ENCODE results near the gene MPZL1. TPM values are rescaled to one million over a fixed set of nuclear protein-coding genes. Genes with fewer than 3 reads are reported as not detected.

Gene MPZL1
- total and polyA plus RNA-seq, 3 donors from 2014 or later, result 148 to 160 (median 154) TPM

- no peak for DNase-seq
- intact Hi-C loops (cut with DNase I; ENCODE audit: low total_unique reads), result no loop called here
- Histone ChIP-seq H3K27ac (no peak overlapping the region), H3K36me3 (ENCODE audit: low read depth, missing control alignments) (no peaks in the 10 kb centered on the region), H3K9me3 (no peaks in the 10 kb centered on the region), H3K4me1 (no peaks in the 10 kb centered on the region), H3K27me3 (no peaks in the 10 kb centered on the region), H3K4me3 (no peak overlapping the region)
- TF ChIP-seq CTCF (IDR thresholded peaks at IDR 0.05) (no peak), POLR2A (IDR thresholded peaks at IDR 0.05) (no peak)
These were observed 112.1 kb downstream of the MPZL1 start for GRCh38 chr1:167833904-167834303.

GRCh38 chr1:167836197-167836596 lies 114.4 kb downstream of the MPZL1 start:
- no peak for TF ChIP-seq POLR2A (IDR thresholded peaks at IDR 0.05)
- no peak for TF ChIP-seq CTCF (IDR thresholded peaks at IDR 0.05)
- WGBS, 2 donors, result 69 to 88% methylated on average over 4 of the region's 4 CpGs
- Histone ChIP-seq H3K9me3 (no peaks in the 10 kb centered on the region), H3K27ac (no peak overlapping the region), H3K4me3 (no peak overlapping the region), H3K4me1 (no peaks in the 10 kb centered on the region), H3K36me3 (ENCODE audit: low read depth, missing control alignments) (no peaks in the 10 kb centered on the region), H3K27me3 (no peaks in the 10 kb centered on the region)
- intact Hi-C loops (cut with DNase I; ENCODE audit: low total_unique reads), result no loop called here
- DNase-seq, result no peak

GRCh38 chr1:167837326-167837725 lies 115.5 kb downstream of the MPZL1 start:
- DNase-seq, result no peak
- WGBS, 2 donors, result 47 to 74% methylated on average over 2 of the region's 2 CpGs
- Histone ChIP-seq H3K27me3 (no peaks in the 10 kb centered on the region), H3K9me3 (no peaks in the 10 kb centered on the region), H3K4me3 (no peak overlapping the region), H3K4me1 (no peaks in the 10 kb centered on the region), H3K27ac (no peak overlapping the region), H3K36me3 (ENCODE audit: low read depth, missing control alignments) (no peaks in the 10 kb centered on the region)
- intact Hi-C loops (cut with DNase I; ENCODE audit: low total_unique reads), result no loop called here
- TF ChIP-seq CTCF (IDR thresholded peaks at IDR 0.05), result no peak
- TF ChIP-seq POLR2A (IDR thresholded peaks at IDR 0.05), result no peak

GRCh38 chr1:167839009-167839408 lies 117.2 kb downstream of the MPZL1 start:
- no peak for DNase-seq
- Histone ChIP-seq H3K9me3 (no peaks in the 10 kb centered on the region), H3K4me3 (no peak overlapping the region), H3K4me1 (no peaks in the 10 kb centered on the region), H3K27me3 (no peaks in the 10 kb centered on the region), H3K27ac (no peak overlapping the region), H3K36me3 (ENCODE audit: low read depth, missing control alignments) (no peaks in the 10 kb centered on the region)
- intact Hi-C loops (cut with DNase I; ENCODE audit: low total_unique reads), result no loop called here
- 92% methylated on average over 2 of the region's 2 CpGs for whole genome bisulfite sequencing, 2 donors
- TF ChIP-seq CTCF (IDR thresholded peaks at IDR 0.05) (no peak), POLR2A (IDR thresholded peaks at IDR 0.05) (no peak)

Other genes with a start within 250 kb of the MPZL1 start
- gene CD247, start 203.5 kb upstream of the MPZL1 start, total RNA-seq, result 1 to 10 TPM in 1 of 2 donors, under 1 TPM in 1; 0.47 to 1.1 TPM
- gene CD247, start 203.5 kb upstream of the MPZL1 start, polyA plus RNA-seq (ENCODE audit: insufficient read depth, low read depth, low replicate concordance), result 2.5 TPM
- gene CREG1, start 168.2 kb upstream of the MPZL1 start, total RNA-seq, result 100 to 1,000 TPM; 181 to 215 TPM
- gene CREG1, start 168.2 kb upstream of the MPZL1 start, polyA plus RNA-seq (ENCODE audit: insufficient read depth, low read depth, low replicate concordance), result 82.4 TPM
- gene RCSD1, start 91.8 kb upstream of the MPZL1 start, total RNA-seq, result 10 to 100 TPM; 13.8 to 24.7 TPM
- 14.1 TPM for gene RCSD1, start 91.8 kb upstream of the MPZL1 start, polyA plus RNA-seq (ENCODE audit: insufficient read depth, low read depth, low replicate concordance)
- gene ADCY10, start 192.2 kb downstream of the MPZL1 start, total RNA-seq, result 10 to 100 TPM in 1 of 2 donors, 1 to 10 TPM in 1; 9.4 to 24.6 TPM
- 49.7 TPM for gene ADCY10, start 192.2 kb downstream of the MPZL1 start, polyA plus RNA-seq (ENCODE audit: insufficient read depth, low read depth, low replicate concordance)
- gene DCAF6, start 214.7 kb downstream of the MPZL1 start, total RNA-seq, result 100 to 1,000 TPM; 160 to 199 TPM
- 173 TPM for gene DCAF6, start 214.7 kb downstream of the MPZL1 start, polyA plus RNA-seq (ENCODE audit: insufficient read depth, low read depth, low replicate concordance)
- gene MPC2, start 215.1 kb downstream of the MPZL1 start, total RNA-seq, result 100 to 1,000 TPM; 106 to 185 TPM
- gene MPC2, start 215.1 kb downstream of the MPZL1 start, polyA plus RNA-seq (ENCODE audit: insufficient read depth, low read depth, low replicate concordance), result 596 TPM

Data from testis (tissue), 3 donors.